HAP-1 (cell line): ENCODE results near the gene TBC1D17.

Experiments
- DNase-seq, 2 experiments: peaks; one replicate each; pipeline ENCODE4 v3.0.0-alpha.2; 2016 to 2020; ENCODE audit warnings: low spot score in 2 of 2
- H3K27me3 ChIP-seq: fragments of 250-450 bp; sonication (Bioruptor Pico); 2 replicates; pipeline ENCODE4 v1.5.1; 2020; ENCODE audit warnings: low read depth, mild to moderate bottlenecking, moderate library complexity
- H3K36me3 ChIP-seq: fragments of 250-450 bp; sonication (Bioruptor Pico); replicated peaks from 2 replicates; pipeline ENCODE4 v1.5.1; 2020; ENCODE audit warnings: mild to moderate bottlenecking
- H3K4me1 ChIP-seq: fragments of 250-450 bp; sonication (Bioruptor Pico); 2 replicates; pipeline ENCODE4 v1.5.1; 2020; ENCODE audit warnings: mild to moderate bottlenecking
- H3K4me3 ChIP-seq: fragments of 250-450 bp; sonication (Bioruptor Pico); 2 replicates; pipeline ENCODE4 v1.5.1; 2020; ENCODE audit warnings: mild to moderate bottlenecking, moderate library complexity
- H3K9me3 ChIP-seq: fragments of 250-450 bp; sonication (Bioruptor Pico); 2 replicates; pipeline ENCODE4 v1.5.1; 2020; ENCODE audit warnings: mild to moderate bottlenecking, moderate library complexity
- in situ Hi-C: fragments of 300-500 bp; cut with MboI; formaldehyde crosslinking; loops from 3 replicates; pipeline ENCODE4 v1.14.3; 2020; ENCODE audit warnings: low sequenced_read_pairs, inconsistent platforms, mixed read lengths

The TBC1D17 gene

DNA sequence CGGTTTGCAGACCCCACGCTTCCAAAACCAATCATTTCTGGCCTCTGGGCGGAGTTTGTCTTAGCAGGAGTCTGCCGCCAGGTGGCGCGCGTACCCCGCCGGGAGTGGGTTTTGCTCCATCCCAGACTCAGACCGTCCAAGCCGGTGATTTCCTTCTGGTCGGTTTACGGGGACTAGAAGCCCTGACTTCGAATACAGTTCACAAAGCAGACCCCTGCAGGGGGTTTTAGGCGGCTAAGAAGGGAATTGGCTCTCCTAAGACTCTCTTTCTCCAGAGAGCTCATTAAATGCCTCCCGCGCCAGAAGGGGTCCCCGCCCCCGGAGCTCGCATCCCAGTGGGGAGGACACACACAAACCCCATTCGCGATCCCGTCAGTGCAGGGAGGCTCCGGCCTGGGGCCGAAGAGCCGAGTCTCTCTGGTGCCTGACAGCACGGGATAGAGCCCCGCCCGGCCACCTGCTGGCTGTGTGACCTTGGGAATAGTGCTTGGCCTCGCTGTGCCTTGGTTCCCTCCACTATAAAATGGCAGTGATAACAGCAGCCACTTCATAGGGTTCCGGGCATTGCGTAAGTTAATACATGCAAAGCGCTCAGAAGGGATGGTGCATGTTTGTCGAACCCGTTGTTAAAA is 60.4 kb downstream of the TBC1D17 start:
- Histone ChIP-seq H3K4me1 (peaks cover 3% of the 10 kb centered on the region), H3K36me3 (no peaks in the 10 kb centered on the region), H3K4me3 (peak overlapping the region; percentile 30), H3K9me3 (no peaks in the 10 kb centered on the region), H3K27me3 (peaks cover 4% of the 10 kb centered on the region; the same call in 1 of the 2 replicates)
- peak; percentile 70 to 90 for DNase-seq
- in situ Hi-C loops, result loop anchor here (5.0 kb wide), 1 partner anchor 44 kb away; no protein-coding TSS in a partner anchor
